Esophagus muscularis mucosa (tissue), 4 donors: Measurements from ENCODE around the gene FAM241B. TPM values are rescaled to one million over a fixed set of nuclear protein-coding genes. Genes with fewer than 3 reads are reported as not detected.

Experiments
- DNase-seq: peaks from one replicate; pipeline ENCODE4 v3.0.0-alpha.2; 2017; ENCODE audit errors: extremely low spot score
- H3K27ac ChIP-seq, 4 donors: fragments of 200-600 bp; sonication (generic); replicated peaks in 1 of 4; 1 replicate in 3 of 4; 2 replicates in 1 of 4; pipeline ENCODE4 v1.5.1; 2016 to 2019; ENCODE audit warnings: mild to moderate bottlenecking in 1 of 4
- H3K27me3 ChIP-seq, 4 donors: fragments of 200-600 bp; sonication (generic); one replicate each; pipeline versions ENCODE4 v1.5.1 to v1.6.0; 2016 to 2019
- H3K36me3 ChIP-seq, 4 donors: fragments of 200-600 bp; sonication (generic); one replicate each; pipeline ENCODE4 v1.5.1; 2016 to 2019
- H3K4me1 ChIP-seq, 4 donors: fragments of 200-600 bp; sonication (generic); one replicate each; pipeline ENCODE4 v1.5.1; 2016 to 2019
- H3K4me3 ChIP-seq, 4 donors: fragments of 200-600 bp; sonication (generic); 1 replicate in 2 of 4; 2 replicates in 2 of 4; pipeline ENCODE4 v1.5.1; 2016 to 2019; ENCODE audit warnings: mild to moderate bottlenecking in 4 of 4, moderate library complexity in 1 of 4
- H3K9me3 ChIP-seq, 4 donors: fragments of 200-600 bp; sonication (generic); 1 replicate in 3 of 4; 2 replicates in 1 of 4; pipeline ENCODE4 v1.5.1; 2016 to 2019
- EP300 ChIP-seq: sonication (generic); formaldehyde crosslinking; IDR thresholded peaks from one replicate; pipeline ENCODE4 v1.6.1; 2017; ENCODE audit warnings: antibody characterized with exemption
- POLR2A ChIP-seq: fragments of 450-650 bp; IDR thresholded peaks from one replicate; pipeline ENCODE4 v1.6.1; 2017; ENCODE audit warnings: antibody characterized with exemption, moderate library complexity, mild to moderate bottlenecking, low read depth
- POLR2AphosphoS5 ChIP-seq, 2 donors: sonication (generic); formaldehyde crosslinking; IDR thresholded peaks; one replicate each; pipeline ENCODE4 v1.6.1; 2017; ENCODE audit warnings: antibody characterized with exemption in 2 of 2
- WGBS: methylation state at CpG from one replicate; pipeline ENCODE4 v1.1.5; 2018; 5-methylcytosine and 5-hydroxymethylcytosine counted together
- intact Hi-C: fragments of 100-400 bp; cut with DNase I; formaldehyde crosslinking; loops from one replicate; pipeline ENCODE4 v1.15.1; 2023
- total RNA-seq, 4 donors: library from RNA; depleted of rRNA; stranded (reverse); fragments of >200 nt; gene quantifications; one replicate each; pipeline versions ENCODE4 v1.1.0 to v1.2.1, GENCODE V29; 2016
- TF ChIP-seq, protein P1 (sequence below), 3 experiments: fragments of 200-600 bp in 2 of 3; fragments of 450-650 bp in 1 of 3; sonication (generic) in 2 of 3; IDR thresholded peaks; one replicate each; pipeline ENCODE4 v1.5.1; 2017 to 2019; ENCODE audit warnings: antibody characterized with exemption in 3 of 3, mild to moderate bottlenecking in 2 of 3, moderate library complexity in 1 of 3

Gene FAM241B
- total RNA-seq, 4 donors from 2014 or later = 2.0 to 9.1 (median 6.5) TPM

- TF ChIP-seq EP300 (no peak), POLR2A (no peak), POLR2AphosphoS5 (IDR thresholded peaks at IDR 0.05) (no peak)
- TF ChIP-seq, protein P1, sequence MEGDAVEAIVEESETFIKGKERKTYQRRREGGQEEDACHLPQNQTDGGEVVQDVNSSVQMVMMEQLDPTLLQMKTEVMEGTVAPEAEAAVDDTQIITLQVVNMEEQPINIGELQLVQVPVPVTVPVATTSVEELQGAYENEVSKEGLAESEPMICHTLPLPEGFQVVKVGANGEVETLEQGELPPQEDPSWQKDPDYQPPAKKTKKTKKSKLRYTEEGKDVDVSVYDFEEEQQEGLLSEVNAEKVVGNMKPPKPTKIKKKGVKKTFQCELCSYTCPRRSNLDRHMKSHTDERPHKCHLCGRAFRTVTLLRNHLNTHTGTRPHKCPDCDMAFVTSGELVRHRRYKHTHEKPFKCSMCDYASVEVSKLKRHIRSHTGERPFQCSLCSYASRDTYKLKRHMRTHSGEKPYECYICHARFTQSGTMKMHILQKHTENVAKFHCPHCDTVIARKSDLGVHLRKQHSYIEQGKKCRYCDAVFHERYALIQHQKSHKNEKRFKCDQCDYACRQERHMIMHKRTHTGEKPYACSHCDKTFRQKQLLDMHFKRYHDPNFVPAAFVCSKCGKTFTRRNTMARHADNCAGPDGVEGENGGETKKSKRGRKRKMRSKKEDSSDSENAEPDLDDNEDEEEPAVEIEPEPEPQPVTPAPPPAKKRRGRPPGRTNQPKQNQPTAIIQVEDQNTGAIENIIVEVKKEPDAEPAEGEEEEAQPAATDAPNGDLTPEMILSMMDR (IDR thresholded peaks at IDR 0.05) = no peak
- no peak overlapping the region for H3K27ac ChIP-seq
- H3K4me1 ChIP-seq = peaks cover 11 to 19% (median 19%) of the 10 kb centered on the region in 4 donors
- H3K9me3 ChIP-seq = no peaks in the 10 kb centered on the region
- no peak overlapping the region for H3K4me3 ChIP-seq
- peaks cover 0 to 9% (median 0%) of the 10 kb centered on the region in 4 donors for H3K27me3 ChIP-seq
- DNase-seq = no peak
- H3K36me3 ChIP-seq = no peaks in the 10 kb centered on the region
- intact Hi-C loops = no loop called here
Measured at GRCh38 chr10:69626826-69627225, 3.2 kb upstream of the FAM241B start.

DNA sequence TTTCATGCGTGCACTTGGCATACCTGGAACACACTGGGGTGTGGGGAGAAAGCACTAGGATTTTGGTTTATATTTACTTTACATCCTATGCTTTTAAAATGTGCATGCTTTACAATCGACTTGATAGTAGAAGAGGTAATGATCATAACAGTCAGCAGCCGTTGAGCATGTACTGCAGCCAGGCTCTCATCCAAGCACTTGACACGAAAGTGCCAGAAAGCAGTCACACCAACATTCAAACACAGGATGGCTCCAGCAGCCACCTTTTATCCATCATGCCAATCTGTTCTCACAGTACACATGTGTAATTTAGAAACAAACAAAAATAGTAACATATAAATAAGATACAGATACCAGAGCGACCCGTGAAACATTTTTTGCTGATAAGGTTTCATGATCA lies 1.2 kb upstream of the FAM241B start:
- 54% methylated on average over 5 of the region's 6 CpGs for WGBS
- intact Hi-C loops = no loop called here
- no peaks in the 10 kb centered on the region for H3K9me3 ChIP-seq
- no peak overlapping the region for H3K4me3 ChIP-seq
- H3K27ac ChIP-seq = no peak overlapping the region
- H3K27me3 ChIP-seq = peaks cover 0 to 9% (median 0%) of the 10 kb centered on the region in 4 donors
- TF ChIP-seq POLR2AphosphoS5 (IDR thresholded peaks at IDR 0.05) (no peak), EP300 (no peak), POLR2A (no peak)
- TF ChIP-seq, protein P1 (IDR thresholded peaks at IDR 0.05) = no peak
- H3K4me1 ChIP-seq = peaks cover 11 to 19% (median 19%) of the 10 kb centered on the region in 4 donors
- no peak for DNase-seq
- peaks cover 0 to 14% (median 4%) of the 10 kb centered on the region in 4 donors for H3K36me3 ChIP-seq

DNA sequence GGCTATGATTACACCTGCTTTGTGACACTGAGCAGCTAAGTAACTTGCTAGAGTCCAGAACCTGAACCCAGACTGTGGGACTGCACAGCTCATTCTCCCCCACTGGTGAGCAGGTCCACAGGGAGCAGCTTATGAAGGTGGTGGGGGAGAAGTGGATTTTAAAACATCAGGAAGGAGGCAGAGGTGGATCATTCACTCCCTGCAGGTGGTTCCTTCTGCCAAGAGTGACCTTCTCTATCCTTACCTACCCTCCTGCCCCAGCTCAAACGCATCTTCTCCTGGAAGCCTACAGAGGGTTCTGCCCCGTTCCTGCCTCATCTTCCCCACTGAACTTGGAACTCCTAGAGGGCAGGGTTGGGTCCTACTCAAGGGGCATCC lies 539 bp upstream of the FAM241B start:
- WGBS = 71% methylated on average over 2 of the region's 2 CpGs
- H3K4me1 ChIP-seq = peaks cover 11 to 19% (median 19%) of the 10 kb centered on the region in 4 donors
- DNase-seq = no peak
- peaks cover 0 to 9% (median 0%) of the 10 kb centered on the region in 4 donors for H3K27me3 ChIP-seq
- intact Hi-C loops = no loop called here
- peaks cover 0 to 17% (median 4%) of the 10 kb centered on the region in 4 donors for H3K36me3 ChIP-seq
- TF ChIP-seq POLR2AphosphoS5 (IDR thresholded peaks at IDR 0.05) (no peak), POLR2A (no peak), EP300 (no peak)
- TF ChIP-seq, protein P1 (IDR thresholded peaks at IDR 0.05) = no peak
- H3K9me3 ChIP-seq = no peaks in the 10 kb centered on the region
- peak overlapping the region in 2 of 4 donors; percentile 70 to 72 for H3K27ac ChIP-seq
- H3K4me3 ChIP-seq = peak overlapping the region; percentile 65 to 85 (median 74)

- Histone ChIP-seq H3K4me1 (peaks cover 11 to 19% (median 19%) of the 10 kb centered on the region in 4 donors), H3K36me3 (peaks cover 0 to 17% (median 4%) of the 10 kb centered on the region in 4 donors), H3K9me3 (no peaks in the 10 kb centered on the region), H3K27ac (peak overlapping the region; percentile 59 to 72 (median 67)), H3K4me3 (peak overlapping the region; percentile 65 to 85 (median 74)), H3K27me3 (peaks cover 0 to 9% (median 0%) of the 10 kb centered on the region in 4 donors)
- intact Hi-C loops = loop anchor here (10.0 kb wide), 2 partner anchors 226 to 396 kb away; no protein-coding TSS in a partner anchor
- WGBS = 89% methylated on average over 6 of the region's 24 CpGs
- TF ChIP-seq POLR2AphosphoS5 (IDR thresholded peaks at IDR 0.05) = no peak
- TF ChIP-seq, protein P1 (IDR thresholded peaks at IDR 0.05) = no peak
- no peak for TF ChIP-seq POLR2A
- TF ChIP-seq EP300 = no peak
- peak; percentile 85 for DNase-seq
Measured at GRCh38 chr10:69630651-69631400, 779 bp downstream of the FAM241B start.
